NCI-H2227 (cell line): Measurements from ENCODE around the gene AQP12A.

Source experiments
- DNase-seq: peaks from one replicate; lab custom pipeline; 2025; ENCODE audit not compliant: unreplicated experiment; lab: John Stamatoyannopoulos, UW

AQP12A gene

DNA sequence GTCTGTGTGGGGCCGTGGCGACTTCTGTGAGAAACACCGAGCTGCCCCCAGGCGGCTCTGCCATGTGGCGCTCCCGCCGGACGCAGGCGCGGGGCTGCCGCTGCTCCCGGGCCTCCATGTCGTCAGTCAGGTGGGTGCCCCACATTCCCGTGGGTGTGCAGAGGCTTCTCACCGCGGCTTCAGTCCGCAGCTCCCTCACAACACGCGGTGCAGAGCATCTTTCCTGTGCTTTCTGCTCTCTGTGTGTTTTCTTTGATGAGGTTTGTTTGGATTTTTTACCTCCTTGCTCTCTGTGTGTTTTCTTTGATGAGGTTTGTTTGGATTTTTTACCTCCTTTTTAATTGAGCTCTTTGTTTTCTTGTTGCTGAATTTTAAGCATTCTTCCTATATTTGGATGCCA is 13.0 kb downstream of the AQP12A start:
- DNase-seq = no peak

DNA sequence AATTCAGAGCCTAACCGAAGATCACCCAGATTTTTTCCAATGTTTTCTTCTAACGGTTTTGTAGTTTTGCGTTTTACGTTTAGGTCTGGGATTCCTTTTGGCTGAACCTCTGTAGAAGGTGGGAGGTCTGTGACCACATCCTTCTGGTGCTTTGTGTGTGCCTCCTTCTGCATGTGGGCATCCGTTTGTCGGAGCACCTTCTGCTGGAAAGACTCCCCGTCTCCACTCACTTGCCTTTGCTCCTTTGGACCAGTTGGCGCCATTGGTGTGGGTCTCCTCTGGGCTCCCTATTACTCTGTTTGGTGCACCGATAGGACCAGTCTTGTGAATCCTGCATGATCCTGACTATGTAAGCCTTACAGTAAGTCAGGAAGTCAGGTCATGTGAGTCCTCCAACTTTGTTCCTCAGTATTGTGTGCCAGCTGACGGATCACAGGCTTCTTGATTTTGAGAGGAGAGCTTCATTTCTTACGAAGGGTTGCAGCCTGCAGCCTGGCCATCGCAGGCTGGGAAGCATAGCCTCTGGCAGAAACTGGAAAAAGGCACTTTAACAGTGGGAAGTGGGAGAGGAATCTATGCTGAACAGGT is 13.6 kb downstream of the AQP12A start:
- no peak for DNase-seq

DNA sequence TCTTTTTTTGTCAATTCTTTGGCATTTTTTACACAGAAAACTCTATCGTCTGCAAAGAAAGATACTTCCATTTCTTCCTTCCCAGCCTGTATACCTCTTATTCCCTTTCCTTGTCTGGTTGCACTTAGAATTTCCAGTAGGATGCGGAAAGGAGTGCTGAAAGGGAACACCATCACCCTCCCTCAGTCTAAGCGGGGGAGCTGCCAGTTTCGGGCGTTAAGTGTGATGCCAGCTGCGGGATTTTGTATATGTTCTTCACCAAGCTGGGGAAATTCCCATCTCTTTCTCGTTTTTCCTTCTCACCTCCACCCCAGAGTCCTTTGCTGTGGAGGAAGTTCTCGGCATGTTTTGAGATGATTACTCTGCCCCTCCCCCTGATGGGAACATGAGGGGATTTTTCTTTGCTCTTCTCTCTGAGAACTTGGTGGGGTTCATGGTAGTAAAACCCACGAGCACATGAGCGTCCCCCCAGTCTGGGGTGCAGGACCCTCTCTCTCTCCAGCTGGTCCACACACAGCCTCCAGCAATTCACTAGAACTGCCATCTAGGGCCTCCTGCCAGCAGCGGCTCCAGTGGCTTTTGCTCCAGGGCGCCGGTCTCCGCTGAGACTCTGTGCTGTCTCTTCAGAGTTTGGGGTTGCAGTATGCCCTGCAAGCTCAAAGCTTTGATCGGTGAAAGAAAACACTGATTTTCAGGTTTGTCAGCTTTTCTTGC is 15.5 kb downstream of the AQP12A start:
- no peak for DNase-seq

DNA sequence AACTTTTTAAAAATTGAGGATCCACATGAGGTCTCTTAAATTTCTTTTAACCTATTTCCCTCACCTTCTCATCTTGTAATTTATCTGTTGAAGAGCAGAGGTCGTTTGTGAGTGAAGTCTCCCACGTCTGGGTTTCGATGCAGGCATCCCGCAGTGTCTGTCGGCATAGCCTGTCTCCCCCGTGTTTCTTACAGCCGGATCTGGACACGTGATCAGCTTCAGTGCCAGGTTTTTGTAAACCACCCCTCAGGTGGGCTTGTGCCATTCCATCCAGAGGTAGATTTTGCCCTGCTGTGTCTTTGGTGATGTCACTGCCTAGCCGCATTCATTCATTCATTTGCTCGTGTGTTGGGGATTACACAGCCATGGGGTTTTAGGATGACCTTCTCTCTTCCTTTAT is 16.2 kb downstream of the AQP12A start:
- DNase-seq = no peak

DNA sequence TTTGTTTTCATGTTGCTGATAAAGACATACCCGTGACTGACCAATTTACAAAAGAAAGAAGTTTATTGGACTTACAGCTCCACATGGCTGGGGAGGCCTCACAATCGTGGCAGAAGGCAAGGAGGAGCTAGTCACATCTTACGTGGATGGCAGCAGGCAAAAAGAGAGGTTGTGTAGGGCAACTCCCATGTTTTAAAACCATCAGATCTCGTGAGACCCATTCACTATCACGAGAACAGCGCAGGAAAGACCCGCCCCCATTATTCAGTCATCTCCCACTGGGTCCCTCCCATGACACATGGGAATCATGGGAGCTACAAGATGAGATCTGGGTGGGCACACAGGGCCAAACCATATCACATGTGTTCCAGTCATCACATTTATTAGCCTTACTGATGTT is 16.8 kb downstream of the AQP12A start:
- no peak for DNase-seq

DNA sequence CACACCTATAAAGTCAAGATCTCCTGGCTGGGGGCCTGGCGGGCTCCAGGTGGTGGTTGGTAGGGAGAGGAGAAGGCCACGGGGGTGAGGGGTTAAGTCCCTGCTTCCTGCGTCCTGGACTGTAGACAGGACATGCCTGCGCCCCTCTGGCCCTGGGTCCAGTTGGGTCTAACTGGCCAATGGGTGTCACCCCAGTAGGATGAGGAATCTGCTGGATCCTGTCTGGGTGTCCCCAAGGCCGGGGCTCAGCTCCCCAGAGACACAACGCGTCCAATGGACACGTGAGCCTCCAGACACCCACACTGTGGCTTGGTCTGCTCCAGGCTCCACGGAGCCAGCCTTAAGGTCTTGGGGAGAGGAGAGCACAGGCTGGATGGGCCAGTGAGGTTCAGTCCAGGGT is 19.6 kb downstream of the AQP12A start:
- DNase-seq = no peak

DNA sequence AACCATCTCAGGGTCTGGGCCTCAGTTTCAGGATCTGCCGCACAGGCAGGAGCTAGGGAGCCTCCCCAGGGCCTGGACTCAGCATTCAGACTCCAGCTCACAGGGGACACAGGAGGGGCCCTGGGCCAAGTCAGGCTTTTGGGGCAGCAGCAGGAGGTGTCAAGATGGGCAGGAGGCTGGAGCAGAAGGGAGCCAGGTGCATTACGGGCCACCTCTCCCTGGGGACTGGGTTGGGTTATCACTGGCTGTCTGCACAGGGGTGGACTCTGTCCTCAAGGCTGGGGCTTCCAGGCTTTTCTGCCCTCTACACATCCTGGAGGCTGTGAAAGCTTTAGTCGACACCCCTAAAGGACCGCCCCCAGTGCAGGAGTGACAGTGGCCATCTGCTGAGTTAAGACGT is 20.0 kb downstream of the AQP12A start:
- no peak for DNase-seq

DNA sequence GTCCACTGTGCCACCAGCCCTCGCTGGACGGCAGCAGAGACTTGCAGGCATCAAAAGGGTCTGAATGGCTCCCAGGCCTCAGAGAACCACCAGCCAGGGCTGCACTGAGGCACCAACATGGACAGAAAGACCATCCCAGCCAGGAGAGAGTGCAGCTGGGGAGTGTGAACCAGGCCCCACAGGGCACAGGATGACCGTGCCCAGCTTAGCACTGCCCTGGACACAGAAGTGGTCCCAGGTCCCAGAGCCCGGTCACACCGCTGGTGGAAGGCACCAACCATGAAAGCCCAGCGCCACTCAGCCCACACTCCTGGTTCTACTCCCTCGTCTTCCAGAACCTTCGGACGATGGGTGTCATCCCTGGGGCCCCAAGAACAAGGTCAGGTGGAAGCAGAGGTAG is 20.5 kb downstream of the AQP12A start:
- no peak for DNase-seq

DNA sequence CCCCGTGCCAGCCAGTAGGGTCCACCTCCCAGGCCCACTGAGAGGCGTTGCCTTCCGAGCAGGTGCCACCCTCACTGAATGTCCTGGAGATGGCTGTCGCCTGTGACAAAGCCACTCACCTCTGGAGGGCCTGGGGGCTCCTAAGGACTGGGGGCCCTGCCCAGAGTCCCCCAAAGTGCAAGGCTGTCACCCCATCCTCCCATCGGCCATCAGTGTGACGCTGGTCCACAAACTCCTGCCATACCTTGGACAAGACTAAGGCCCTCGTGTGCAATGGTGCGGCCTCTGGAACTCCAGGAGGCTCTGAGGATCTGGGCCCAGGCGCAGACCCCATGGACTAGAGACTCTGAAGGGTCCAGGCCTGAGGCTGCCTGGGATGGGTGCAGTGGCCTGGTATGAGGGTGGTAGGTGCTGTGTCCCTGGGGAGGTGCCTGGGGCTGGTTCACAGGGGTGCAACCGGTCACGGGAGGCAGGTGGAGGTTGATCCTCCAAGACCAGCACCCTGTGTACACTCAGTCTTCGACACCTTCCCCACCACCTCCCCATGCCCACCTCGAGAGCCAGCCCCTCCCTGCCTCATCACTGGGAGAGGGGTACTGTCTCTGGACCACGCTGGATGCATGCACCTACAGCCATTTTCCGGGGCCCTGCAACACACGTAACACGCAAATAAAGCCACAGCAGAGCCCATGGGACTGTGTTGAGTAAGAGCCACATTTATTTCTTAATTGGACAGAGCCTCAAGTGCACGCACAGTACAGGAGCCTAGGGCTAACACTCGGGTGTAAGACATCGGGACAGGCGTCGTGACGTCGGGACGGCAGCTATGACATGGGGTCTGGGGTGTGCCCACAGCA is 21.6 kb downstream of the AQP12A start:
- DNase-seq = no peak

DNA sequence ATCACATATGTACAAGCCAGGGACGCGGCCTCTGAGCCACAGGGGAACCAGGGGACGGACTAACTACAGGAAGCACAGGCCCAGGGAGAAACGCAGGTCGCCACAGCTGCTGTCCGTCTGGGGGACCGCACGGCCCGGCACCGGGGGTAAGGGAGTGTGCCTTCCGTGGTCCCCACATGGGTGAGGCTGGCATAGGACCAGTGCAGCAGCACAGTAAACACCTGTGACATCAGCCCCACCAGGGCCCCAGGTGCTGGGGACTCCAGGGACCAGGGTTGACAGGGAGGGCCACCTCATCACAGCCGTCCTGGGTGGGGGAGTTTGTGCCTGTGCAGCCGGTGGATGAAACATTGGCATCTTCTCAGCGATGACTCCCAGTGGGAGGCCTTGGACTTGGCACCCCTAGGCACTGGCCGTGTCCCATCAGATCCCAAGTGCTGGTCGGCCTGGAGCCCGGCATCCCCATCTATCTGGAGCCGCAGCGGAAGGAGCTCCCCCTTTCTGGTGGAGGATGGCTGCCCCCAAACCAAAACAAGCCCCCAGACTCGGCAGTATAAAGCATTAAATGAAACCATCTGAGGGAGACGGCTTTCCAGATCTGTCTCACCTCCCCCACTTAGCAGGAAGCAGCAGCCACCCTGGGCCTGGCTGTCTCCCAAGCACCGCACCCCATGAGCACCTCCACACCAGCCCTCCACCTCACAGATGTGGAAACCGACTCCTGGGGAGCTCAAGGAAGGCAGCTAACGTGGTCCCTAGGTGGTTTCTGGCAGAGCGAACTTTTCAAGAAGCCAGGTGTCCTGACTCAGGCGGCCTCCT is 22.5 kb downstream of the AQP12A start:
- no peak for DNase-seq

DNA sequence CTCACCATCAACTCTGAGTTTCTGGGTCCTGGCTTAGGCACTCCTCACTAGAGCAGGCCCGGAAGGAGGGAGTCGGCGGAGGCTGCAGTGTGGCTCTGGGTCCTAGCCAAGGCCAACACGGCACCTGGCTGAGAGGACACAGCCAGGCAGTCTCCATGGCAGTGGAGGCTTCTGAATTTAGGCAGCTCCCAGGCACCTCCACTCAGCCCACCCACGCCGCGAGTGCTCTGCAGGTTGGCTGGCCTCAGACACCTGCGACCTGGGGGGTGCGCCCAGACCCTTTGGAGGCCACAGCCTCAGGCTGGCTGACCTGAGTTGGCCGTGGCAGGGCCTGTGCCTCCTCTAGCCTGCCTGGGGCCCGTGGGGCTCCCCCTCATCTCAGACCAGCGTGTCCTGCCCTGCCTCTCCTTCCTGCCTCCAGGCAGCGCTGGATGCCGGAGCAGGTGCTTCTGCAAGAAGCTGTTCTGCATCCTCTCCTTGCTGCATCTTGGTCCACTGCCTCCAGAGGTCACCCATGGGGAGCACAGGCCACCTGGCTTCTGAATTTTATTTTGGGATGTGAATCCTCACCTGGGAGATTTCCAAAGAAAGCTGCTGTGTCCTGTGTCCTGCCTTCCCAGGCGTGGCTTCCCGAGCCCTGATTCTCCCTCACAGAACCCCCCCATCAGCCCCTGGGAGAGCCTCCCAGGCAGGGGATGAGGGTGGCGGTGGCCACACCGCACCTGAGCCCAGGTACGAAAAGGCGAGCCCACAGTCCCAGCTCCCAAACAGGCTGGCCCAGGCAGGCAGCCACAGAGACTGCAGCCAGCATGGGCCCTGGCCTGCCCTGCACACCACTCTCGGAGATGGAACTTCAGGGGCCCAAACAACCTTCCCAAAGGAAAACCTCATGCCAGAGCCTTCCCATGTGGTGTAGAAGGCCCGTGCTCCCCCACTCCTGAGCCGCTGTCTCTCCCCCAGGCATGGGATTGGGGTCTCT is 23.4 kb downstream of the AQP12A start:
- no peak for DNase-seq

DNA sequence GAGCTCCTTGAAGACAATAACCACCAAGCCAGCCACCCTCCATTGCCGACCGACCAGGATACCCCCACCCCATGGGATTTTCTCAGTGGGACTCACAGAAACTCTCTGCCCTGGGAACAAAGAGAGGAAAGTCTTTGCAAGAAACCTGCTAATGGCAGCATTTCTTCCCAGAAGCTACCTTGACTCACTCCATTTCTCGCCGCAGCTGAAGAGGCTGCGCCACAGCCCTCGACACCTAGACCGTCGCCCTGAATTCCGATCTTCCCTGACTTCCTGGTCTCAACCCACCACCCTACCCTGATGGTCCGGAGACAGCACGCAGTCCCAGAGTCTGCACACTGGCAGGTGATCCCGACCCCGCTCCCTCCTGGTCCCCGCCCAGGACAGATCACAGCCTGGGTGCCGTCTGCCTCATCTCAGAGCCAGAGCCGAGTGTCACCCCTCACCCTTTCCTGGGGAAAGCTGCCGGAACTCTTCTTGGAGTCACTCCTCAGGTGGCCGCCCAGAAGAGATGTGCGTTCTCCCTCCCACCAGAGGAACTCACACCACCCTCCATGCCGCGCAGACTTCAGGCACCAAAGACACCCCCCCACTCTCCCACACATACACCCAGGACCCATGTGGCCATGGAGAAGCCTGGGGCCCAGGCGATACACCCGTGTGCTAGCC is 24.6 kb downstream of the AQP12A start:
- no peak for DNase-seq

DNA sequence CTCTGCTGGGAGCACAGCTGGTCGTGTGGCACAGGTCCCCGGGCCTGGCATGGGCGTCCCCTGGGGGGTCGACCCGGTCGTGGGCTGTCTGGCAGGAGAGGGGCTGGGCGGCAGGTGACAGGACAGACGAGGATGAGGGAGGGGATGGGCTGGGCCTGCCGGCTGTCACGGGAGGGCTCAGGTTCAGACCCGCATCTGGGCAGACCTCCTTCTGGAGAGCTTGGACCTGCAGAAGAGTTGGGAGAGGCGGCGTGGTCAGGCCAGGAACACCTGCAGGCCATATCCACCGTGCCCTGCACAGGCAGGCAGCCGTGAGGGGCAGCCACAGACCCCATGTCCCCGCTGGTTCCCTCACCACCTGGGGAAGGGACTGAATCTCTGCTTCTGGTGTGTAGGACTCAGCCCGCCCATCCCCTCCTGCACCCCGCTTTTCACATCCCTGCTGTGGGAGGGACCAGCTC is 25.5 kb downstream of the AQP12A start:
- DNase-seq = no peak

DNA sequence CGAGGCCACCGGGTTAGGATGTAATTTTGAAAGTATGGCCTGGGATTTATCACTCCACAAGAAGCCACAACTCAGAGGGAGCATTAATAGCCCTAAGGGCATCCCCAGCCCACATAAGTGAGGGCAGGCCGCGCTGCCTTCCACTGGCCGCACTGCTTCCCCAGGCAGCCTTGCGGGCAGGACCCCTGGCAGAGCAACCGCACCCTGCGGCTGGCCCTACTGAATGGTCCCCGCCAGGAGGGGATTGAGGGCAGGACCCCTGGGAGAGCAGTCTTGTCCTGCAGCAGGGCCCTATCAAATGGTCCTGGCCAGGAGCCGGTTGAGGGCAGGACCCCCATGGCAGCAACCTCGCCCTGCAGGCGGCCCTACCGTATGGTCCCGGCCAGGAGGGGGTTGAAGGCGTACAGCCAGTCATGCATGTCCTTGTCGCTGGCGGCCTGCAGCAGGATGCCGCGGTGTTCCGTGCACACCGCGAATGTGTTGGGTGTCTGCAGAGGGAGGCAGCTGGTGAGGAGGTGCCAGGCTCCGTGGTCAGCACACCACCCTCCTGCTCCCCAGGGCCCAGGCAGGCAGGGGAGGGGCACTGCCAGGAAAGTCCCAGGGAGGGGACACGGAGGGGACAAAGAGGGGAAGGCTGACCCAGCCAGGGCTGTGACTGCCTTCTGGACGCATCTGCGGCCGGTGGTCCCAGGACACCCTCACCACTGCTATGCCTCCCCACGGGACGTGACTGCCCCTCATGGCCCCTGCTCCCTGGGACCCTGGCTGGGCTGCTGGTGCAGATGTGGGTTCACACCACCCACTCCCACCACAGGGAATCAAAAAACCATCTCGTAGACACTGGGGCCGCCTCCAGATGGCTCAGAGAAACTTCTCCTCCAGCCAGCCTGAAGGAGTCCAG is 26.3 kb downstream of the AQP12A start:
- DNase-seq = no peak

DNA sequence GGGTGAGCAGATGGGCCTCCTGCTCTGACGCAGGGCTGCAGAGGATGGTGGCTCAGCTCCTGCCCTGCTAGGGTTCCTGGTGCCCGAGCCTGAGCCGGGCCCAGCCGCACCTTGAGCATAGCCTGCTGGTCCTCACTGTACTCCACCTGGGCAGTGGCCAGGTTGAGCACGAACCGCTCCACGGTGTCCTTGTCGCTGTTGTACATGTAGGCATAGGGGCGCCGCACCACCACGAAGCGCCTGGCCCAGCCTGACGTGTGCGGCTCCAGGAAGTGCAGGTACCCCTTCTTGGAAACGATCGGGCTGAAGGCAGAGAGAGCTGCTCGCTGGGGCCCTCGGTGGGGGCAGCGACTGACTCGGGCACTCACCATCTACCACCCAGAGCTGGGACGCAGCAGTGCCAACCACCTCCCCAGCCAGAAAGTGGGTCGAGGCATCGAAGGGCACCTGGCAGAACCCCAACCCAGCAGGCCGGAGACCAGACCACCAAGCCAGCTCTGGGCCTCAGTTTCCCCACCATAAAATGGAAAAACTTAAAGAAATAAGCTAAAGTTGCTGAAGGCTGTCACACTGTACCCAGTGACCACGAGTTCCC is 27.3 kb downstream of the AQP12A start:
- DNase-seq = no peak

DNA sequence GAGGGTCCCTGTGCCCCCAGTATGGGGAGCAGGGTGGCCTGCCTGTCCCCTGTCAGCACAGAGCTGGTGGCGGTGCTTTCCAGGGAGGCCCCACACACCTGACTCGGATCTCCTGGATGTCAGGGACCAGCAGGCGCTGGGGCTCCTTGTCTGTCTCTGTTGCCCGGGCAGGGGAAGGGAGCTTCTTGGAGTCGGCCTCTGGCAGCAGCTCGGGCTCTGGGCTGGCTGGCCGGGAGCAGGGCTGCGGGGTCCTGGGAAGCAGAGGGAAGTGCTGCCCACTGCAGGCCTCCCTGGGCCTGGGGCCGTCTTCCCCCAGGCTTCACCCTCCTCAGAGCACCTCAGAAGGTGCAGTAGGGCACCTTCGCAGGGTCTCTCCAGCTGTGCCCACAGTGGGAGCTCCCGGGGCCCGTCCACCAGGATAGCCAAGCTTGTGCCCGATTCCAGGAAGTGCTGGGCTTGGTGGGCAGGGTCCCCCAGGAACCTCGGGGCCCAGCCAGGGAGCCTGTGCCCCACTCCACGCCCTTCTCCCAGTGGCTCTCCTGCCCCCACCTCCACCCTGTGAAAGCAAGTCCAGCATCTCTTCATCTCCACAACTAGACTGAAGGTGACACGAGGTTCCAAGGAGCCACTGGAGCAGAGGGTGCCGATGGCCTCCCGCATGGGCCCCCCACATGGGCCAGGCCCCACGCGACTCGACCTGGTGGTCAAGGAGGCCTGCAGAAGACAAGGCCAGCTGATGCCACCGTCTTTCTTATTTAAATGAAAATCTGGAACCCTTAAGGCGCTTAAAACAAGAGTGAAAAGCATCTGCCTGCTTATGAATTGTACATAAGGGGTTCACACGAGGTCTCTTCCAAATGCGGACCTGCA is 28.2 kb downstream of the AQP12A start:
- DNase-seq = no peak
